ENCODE data around the gene ARHGAP6.
"Not testable (repeated sequence)": the region's sequence is repeated elsewhere in the genome, so short reads cannot be mapped to it uniquely, and the experiment has no call there.

The ARHGAP6 gene

GRCh38 chrX:11609109-11609508 lies 56.6 kb downstream of the ARHGAP6 start:
- Mint-ChIP-seq H3K27ac (no peak overlapping the region), H3K4me1 (no peaks in the 10 kb centered on the region), H3K9me3 (no peaks in the 10 kb centered on the region), H3K36me3 (no peaks in the 10 kb centered on the region), H3K27me3 (peaks cover 2% of the 10 kb centered on the region), H3K4me3 (no peak overlapping the region)

GRCh38 chrX:11606408-11606807 lies 59.3 kb downstream of the ARHGAP6 start:
- Mint-ChIP-seq H3K27me3 (peaks cover 1% of the 10 kb centered on the region), H3K4me3 (no peak overlapping the region), H3K27ac (no peak overlapping the region), H3K9me3 (no peaks in the 10 kb centered on the region), H3K36me3 (no peaks in the 10 kb centered on the region), H3K4me1 (no peaks in the 10 kb centered on the region)

- Mint-ChIP-seq H3K27ac (no peak overlapping the region), H3K4me3 (no peak overlapping the region), H3K36me3 (no peaks in the 10 kb centered on the region), H3K27me3 (no peaks in the 10 kb centered on the region), H3K9me3 (no peaks in the 10 kb centered on the region), H3K4me1 (no peaks in the 10 kb centered on the region)
Observed at GRCh38 chrX:11600578-11600977, 65.1 kb downstream of the ARHGAP6 start.

- no peaks in the 10 kb centered on the region for H3K4me1 Mint-ChIP-seq
Observed at GRCh38 chrX:11597479-11597878, 68.2 kb downstream of the ARHGAP6 start.

DNA sequence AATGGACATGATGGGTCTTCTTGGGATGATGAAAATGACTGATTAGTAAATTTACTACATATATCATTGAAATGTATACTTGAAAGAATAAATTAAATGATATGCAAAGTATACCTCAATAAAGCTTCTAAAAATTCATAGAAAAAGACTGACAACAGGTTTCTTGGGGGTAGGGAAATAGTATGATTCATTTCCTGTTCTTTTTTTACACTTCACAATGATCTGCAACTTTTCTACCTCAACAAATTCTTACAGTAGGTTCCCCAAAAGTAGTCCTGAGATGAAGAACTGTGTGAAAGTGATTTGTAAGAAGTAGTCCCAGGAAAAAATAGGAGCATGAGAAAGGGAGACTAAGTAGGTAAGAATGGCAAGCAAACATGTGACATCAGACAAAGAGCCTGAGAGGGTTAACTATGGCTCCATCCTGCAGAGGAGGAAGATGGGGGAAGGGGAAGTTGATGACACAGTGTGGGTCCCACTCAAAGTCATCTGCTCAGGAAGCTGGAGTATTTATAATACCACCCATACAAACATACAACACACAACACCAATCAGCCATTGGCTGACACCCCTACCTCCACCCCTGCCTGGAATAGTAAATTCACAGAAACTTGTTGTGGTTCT lies 73.9 kb downstream of the ARHGAP6 start:
- Mint-ChIP-seq H3K4me3 (peak overlapping the region; percentile 65), H3K36me3 (no peaks in the 10 kb centered on the region), H3K9me3 (no peaks in the 10 kb centered on the region), H3K4me1 (peaks cover 14% of the 10 kb centered on the region), H3K27ac (peak overlapping the region; percentile 92), H3K27me3 (no peaks in the 10 kb centered on the region)

More at GRCh38 chrX:11597479-11597878, 68.2 kb downstream of the ARHGAP6 start:
- no peaks in the 10 kb centered on the region for H3K36me3 Mint-ChIP-seq
- H3K27me3 Mint-ChIP-seq, result no peaks in the 10 kb centered on the region
- H3K9me3 Mint-ChIP-seq, result no peaks in the 10 kb centered on the region
- no peak overlapping the region for H3K27ac Mint-ChIP-seq
- H3K4me3 Mint-ChIP-seq, result no peak overlapping the region

DNA sequence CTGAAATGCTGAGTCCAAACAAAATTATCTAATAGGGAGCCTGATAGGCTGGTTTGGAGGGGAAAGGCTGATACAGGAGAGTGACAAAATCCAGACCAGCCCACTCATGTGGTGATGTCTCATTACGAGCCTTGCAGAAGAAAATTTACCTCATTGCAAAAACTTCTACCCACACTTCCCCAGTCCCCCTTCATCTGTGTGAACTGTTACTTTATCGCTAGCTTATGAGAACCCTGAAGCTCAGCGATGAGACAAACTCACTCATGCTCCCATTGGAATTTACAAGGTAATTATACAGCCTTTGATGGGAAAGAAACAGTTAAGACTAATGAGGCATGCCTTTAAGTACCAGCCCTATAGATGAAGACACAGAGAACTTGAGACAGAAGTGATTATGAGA lies 76.1 kb downstream of the ARHGAP6 start:
- H3K4me1 Mint-ChIP-seq, result peaks cover 14% of the 10 kb centered on the region
- H3K9me3 Mint-ChIP-seq, result no peaks in the 10 kb centered on the region
- H3K4me3 Mint-ChIP-seq, result no peak overlapping the region
- no peaks in the 10 kb centered on the region for H3K27me3 Mint-ChIP-seq
- no peaks in the 10 kb centered on the region for H3K36me3 Mint-ChIP-seq
- H3K27ac Mint-ChIP-seq, result peak overlapping the region; percentile 51

GRCh38 chrX:11588097-11588496 lies 77.6 kb downstream of the ARHGAP6 start:
- Mint-ChIP-seq H3K27me3 (no peaks in the 10 kb centered on the region), H3K4me3 (no peak overlapping the region), H3K27ac (no peak overlapping the region), H3K9me3 (no peaks in the 10 kb centered on the region), H3K4me1 (peaks cover 14% of the 10 kb centered on the region), H3K36me3 (no peaks in the 10 kb centered on the region)

GRCh38 chrX:11585174-11585573 lies 80.5 kb downstream of the ARHGAP6 start:
- Mint-ChIP-seq H3K9me3 (no peaks in the 10 kb centered on the region), H3K4me3 (no peak overlapping the region)

GRCh38 chrX:11580789-11581188 lies 84.9 kb downstream of the ARHGAP6 start:
- Mint-ChIP-seq H3K4me3 (no peak overlapping the region), H3K27ac (no peak overlapping the region), H3K4me1 (no peaks in the 10 kb centered on the region), H3K27me3 (peaks cover 2% of the 10 kb centered on the region), H3K36me3 (no peaks in the 10 kb centered on the region), H3K9me3 (no peaks in the 10 kb centered on the region)

More at GRCh38 chrX:11585174-11585573, 80.5 kb downstream of the ARHGAP6 start:
- peaks cover 4% of the 10 kb centered on the region for H3K4me1 Mint-ChIP-seq
- no peaks in the 10 kb centered on the region for H3K36me3 Mint-ChIP-seq
- H3K27me3 Mint-ChIP-seq, result no peaks in the 10 kb centered on the region
- H3K27ac Mint-ChIP-seq, result no peak overlapping the region

GRCh38 chrX:11579636-11580600 lies 85.8 kb downstream of the ARHGAP6 start:
- Mint-ChIP-seq H3K4me3 (no peak overlapping the region), H3K27me3 (peaks cover 2% of the 10 kb centered on the region), H3K36me3 (no peaks in the 10 kb centered on the region), H3K4me1 (no peaks in the 10 kb centered on the region), H3K27ac (no peak overlapping the region), H3K9me3 (no peaks in the 10 kb centered on the region)

- not testable (repeated sequence) for H3K27ac Mint-ChIP-seq, H3K36me3 Mint-ChIP-seq, H3K9me3 Mint-ChIP-seq, H3K4me3 Mint-ChIP-seq, H3K4me1 Mint-ChIP-seq, H3K27me3 Mint-ChIP-seq
Observed at GRCh38 chrX:11578301-11578700, 87.4 kb downstream of the ARHGAP6 start.

GRCh38 chrX:11577603-11578002 lies 88.1 kb downstream of the ARHGAP6 start:
- Mint-ChIP-seq H3K36me3 (no peaks in the 10 kb centered on the region), H3K9me3 (no peaks in the 10 kb centered on the region), H3K4me1 (no peaks in the 10 kb centered on the region), H3K27me3 (peaks cover 2% of the 10 kb centered on the region), H3K4me3 (no peak overlapping the region), H3K27ac (no peak overlapping the region)

GRCh38 chrX:11575332-11575731 lies 90.4 kb downstream of the ARHGAP6 start:
- peaks cover 2% of the 10 kb centered on the region for H3K27me3 Mint-ChIP-seq
- H3K4me1 Mint-ChIP-seq, result no peaks in the 10 kb centered on the region
- H3K36me3 Mint-ChIP-seq, result no peaks in the 10 kb centered on the region

GRCh38 chrX:11567528-11568220 lies 98.0 kb downstream of the ARHGAP6 start:
- Mint-ChIP-seq H3K4me3 (no peak overlapping the region), H3K4me1 (no peaks in the 10 kb centered on the region), H3K27me3 (peaks cover 2% of the 10 kb centered on the region), H3K9me3 (no peaks in the 10 kb centered on the region), H3K36me3 (no peaks in the 10 kb centered on the region), H3K27ac (no peak overlapping the region)

More at GRCh38 chrX:11575332-11575731, 90.4 kb downstream of the ARHGAP6 start:
- H3K9me3 Mint-ChIP-seq, result no peaks in the 10 kb centered on the region
- no peak overlapping the region for H3K4me3 Mint-ChIP-seq
- no peak overlapping the region for H3K27ac Mint-ChIP-seq

DNA sequence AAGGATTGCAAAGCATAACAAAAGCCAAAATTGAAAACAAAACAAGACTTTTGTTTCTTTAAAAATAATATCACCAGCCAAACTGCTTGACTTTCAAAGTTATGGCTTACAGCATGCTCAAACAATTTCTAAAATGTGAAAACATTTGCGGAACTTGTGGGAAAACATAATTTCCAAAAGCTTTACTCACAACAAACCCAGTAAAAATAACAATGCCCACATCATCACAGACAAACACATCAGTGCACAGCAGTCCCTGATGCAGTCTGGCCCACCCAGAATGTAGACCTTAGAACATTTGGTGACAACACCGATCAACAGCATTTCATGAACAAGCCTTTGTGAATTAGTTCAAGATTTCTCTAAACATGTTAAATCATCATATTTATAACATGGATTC lies 98.9 kb downstream of the ARHGAP6 start:
- no peak overlapping the region for H3K27ac Mint-ChIP-seq

GRCh38 chrX:11566173-11566572 lies 99.5 kb downstream of the ARHGAP6 start:
- H3K27ac Mint-ChIP-seq, result no peak overlapping the region
- no peaks in the 10 kb centered on the region for H3K36me3 Mint-ChIP-seq
- H3K9me3 Mint-ChIP-seq, result no peaks in the 10 kb centered on the region
- H3K4me1 Mint-ChIP-seq, result no peaks in the 10 kb centered on the region
- H3K4me3 Mint-ChIP-seq, result no peak overlapping the region
- peaks cover 2% of the 10 kb centered on the region for H3K27me3 Mint-ChIP-seq

More for the DNA sequence above, 98.9 kb downstream of the ARHGAP6 start:
- no peaks in the 10 kb centered on the region for H3K4me1 Mint-ChIP-seq
- peaks cover 2% of the 10 kb centered on the region for H3K27me3 Mint-ChIP-seq
- no peak overlapping the region for H3K4me3 Mint-ChIP-seq
- H3K9me3 Mint-ChIP-seq, result no peaks in the 10 kb centered on the region
- no peaks in the 10 kb centered on the region for H3K36me3 Mint-ChIP-seq

Measured in activated naive CD4-positive, alpha-beta T cell treated with anti-CD3 and anti-CD28 coated beads, Interleukin-2, amount 50 U/mL, for 24 hours (primary cell).